HG02840 (cell line): ENCODE measurements around the gene ZNF329.

Source experiments
- ATAC-seq: cut with Tn5 transposase; IDR thresholded peaks from one replicate; pipeline ENCODE4 v1.9.1; 2021; ENCODE audit warnings: mild to moderate bottlenecking, moderate library complexity, moderate number of reproducible peaks; ENCODE audit not compliant: unreplicated experiment, low FRiP score

The ZNF329 gene

DNA sequence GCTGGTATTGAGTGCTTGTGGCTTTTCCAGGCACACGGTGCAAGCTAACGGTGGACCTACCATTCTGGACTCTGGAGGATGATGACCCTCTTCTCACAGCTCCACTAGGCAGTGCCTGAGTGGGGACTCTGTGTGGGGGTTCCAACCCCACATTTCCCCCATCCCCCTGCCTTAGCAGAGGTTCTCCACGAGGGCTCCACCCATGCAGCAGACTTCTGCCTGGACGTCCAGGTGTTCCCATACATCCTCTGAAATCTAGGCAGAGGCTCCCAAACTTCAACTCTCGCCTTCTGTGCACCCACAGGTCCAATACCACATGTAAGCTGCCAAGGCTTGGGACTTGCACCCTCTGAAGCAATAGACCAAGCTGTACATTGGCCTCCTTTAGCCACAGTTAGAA is 27.2 kb downstream of the ZNF329 start:
- no peak for ATAC-seq

GRCh38 chr19:58118979-58119733 is 31.4 kb downstream of the ZNF329 start:
- ATAC-seq, result no peak

GRCh38 chr19:58117841-58118575 is 32.6 kb downstream of the ZNF329 start:
- no peak for ATAC-seq

DNA sequence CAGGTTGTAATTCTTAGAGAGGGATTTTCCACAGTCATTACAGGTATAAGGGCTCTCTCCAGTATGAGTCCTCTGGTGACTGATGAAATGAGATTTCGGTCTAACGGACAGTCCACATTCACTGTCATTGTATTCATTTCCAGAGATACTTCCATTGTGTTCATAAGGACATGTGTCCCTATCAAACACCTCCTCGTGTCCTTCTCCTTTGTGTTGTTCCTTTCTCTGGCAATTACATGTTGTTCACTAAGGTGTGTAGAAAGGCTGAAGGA is 42.1 kb downstream of the ZNF329 start:
- no peak for ATAC-seq

GRCh38 chr19:58107778-58108545 is 42.6 kb downstream of the ZNF329 start:
- ATAC-seq, result no peak

DNA sequence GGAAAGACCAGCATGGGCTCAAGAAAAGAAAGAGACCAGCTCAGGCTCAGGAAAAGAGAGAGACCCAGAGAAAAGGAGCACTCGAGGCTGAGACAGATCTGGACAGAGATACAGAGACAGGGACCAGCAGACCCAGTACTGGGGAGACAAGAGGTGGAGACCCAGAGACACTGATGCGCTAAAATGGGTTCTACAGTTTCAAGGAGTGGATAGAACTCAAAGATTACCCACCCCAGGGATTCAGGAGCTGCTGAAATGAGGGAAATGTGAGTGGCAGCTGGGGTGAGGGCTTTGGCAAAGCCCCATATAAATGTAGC is 51.9 kb downstream of the ZNF329 start:
- no peak for ATAC-seq

- ATAC-seq, result no peak
These were observed 52.6 kb downstream of the ZNF329 start, which contains the start of gene ZSCAN18 for GRCh38 chr19:58097781-58098681. ZSCAN18 (minus strand) TSS chr19:58098231; CDS start chr19:58090267, 7,964 bp downstream.

DNA sequence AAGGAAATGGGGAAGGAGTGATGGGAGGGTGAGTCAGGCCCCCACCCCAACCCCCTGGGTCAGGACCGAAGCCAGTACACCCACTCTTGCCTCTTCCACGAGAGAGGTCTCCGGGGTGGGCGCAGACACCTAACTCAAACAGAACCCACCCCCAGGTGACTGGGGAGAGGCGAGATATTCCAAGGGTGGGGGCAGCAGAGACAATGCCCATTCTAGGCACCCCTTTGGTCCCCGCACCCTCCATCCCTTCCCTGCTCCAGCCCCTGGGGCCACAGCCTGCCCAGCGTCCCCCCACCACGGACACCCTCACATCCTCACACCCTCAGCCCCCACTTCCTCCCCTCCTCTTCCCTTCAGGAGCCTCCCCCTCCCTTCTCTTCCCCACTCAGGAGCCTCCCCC is 53.2 kb downstream of the ZNF329 start:
- no peak for ATAC-seq

- ATAC-seq, result no peak
These were observed 53.7 kb downstream of the ZNF329 start for GRCh38 chr19:58096884-58097283.

- ATAC-seq, result no peak
These were observed 55.3 kb downstream of the ZNF329 start for GRCh38 chr19:58095328-58095727.

- no peak for ATAC-seq
These were observed 57.5 kb downstream of the ZNF329 start for GRCh38 chr19:58093071-58093470.

DNA sequence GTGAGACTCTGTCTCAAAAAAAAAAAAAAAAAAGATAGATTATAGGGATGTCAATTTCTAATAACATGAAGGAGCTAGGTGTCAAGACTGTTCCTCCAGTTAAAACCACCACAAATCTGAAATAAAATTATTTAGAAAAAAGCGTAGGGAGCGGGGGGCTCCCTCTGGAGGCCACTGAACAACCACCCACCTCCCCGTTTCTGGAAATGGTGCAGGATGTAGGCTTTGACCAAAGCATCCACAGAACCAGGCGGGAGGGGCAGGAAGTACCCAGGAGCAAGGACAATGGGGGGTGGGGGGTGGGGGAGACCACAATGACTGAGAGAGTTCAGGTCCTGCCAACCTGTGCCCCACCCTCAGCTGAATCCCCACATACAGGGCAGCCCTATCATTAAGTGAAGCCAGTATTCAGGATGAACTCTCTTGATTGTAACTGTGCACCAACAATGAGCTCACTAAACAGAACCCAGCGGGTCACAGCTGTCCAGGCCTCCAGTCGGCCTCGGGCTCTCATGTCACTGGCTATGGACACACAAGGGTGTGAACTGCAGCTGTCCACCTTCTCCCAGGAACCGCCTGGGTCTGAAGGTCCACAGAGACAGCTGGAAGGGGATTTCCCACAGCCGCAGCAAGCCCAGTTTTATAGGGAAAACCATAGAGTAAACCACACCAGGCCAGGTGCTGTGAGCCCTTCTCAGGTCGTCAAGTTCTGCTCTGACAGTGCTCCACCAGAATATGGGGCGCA is 59.2 kb downstream of the ZNF329 start:
- no peak for ATAC-seq

GRCh38 chr19:58089846-58090245 is 60.7 kb downstream of the ZNF329 start:
- no peak for ATAC-seq

GRCh38 chr19:58088521-58089052 is 62.0 kb downstream of the ZNF329 start:
- ATAC-seq, result no peak

DNA sequence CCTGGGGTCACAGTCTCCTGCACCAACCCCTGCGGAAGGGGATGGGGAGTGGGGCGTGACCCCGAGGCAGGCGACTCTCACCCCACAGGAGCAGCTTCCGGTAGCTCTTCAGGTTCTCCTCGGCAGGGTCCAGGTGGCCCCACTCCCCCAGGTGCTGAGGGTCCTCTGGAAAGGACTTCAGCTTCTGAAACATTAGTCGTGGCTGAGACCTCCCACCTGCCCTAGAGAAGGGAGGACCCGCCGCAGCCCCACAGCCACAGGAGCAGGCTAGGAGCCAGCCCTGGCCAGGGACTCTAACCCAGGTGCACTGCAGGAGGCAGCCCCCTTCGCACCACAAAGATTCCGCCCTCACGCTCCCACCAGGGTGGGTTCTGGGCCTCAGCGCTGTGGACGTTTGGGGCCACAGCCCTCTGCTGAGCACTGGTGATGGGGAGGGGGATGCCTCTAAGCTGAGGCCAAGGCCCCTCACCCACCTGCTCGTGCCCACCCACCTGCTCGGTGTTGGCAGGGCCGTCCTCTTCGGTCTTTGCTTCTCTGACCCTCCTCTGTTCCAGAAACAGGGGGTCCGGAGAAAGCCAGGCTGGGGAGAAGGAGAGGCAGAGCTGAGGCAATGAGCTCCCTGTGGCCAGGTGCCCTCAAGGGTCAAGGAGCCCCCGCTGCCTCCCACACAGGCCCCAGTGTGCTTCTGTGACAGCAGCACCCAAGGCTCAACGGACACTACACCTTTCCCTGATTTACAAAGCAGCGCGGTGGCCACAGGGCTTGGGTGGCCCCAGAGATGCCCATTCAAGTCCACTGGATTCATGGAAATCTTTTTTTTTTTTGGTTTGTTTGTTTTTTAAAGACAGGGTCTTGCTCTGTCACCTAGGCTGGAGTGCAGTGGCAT is 63.5 kb downstream of the ZNF329 start:
- no peak for ATAC-seq

GRCh38 chr19:58085348-58085875 is 65.2 kb downstream of the ZNF329 start:
- ATAC-seq, result no peak

GRCh38 chr19:58084596-58085347 is 65.8 kb downstream of the ZNF329 start:
- no peak for ATAC-seq

DNA sequence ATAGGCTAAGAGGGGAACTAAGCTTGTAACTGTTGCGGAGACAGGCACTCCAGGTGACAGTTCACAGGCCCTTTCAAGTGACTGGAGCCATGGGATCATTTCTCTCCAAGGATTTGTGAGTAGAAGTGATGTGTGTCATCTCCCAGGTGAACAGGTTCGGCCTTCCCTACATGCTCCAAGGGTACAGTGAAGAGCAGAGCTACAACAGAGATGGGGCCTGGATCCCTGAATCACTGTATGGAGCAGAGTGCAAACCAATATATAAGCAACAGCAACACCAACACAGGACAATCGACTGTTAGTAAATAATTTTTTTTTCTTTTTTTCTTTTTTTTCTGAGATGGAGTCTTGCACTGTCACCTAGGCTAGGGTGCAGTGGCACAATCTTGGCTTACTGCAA is 67.6 kb downstream of the ZNF329 start:
- no peak for ATAC-seq
